HepG2 (cell line): ENCODE results near the gene MTMR1.

Source experiments
- CREB1 ChIP-seq, 2 experiments: fragments of 450-650 bp in 1 of 2; IDR thresholded peaks; 2 replicates each; pipeline ENCODE4 v1.6.1; 2016 to 2017; ENCODE audit warnings: control low read depth in 1 of 2, mild to moderate bottlenecking in 1 of 2, missing compliant biosample characterization in 1 of 2, missing genetic modification characterization in 1 of 2
- EZH2 ChIP-seq: conservative IDR thresholded peaks from 2 replicates; pipeline ENCODE4 v1.6.1; 2012; ENCODE audit warnings: mild to moderate bottlenecking, low read depth, low read length, moderate library complexity
- JUNB ChIP-seq: sonication (generic); formaldehyde crosslinking; IDR thresholded peaks from 2 replicates; pipeline ENCODE4 v1.8.0; 2022; ENCODE audit warnings: missing genetic modification reagents, mild to moderate bottlenecking, borderline replicate concordance
- MAZ ChIP-seq, 2 experiments: sonication (generic) in 1 of 2; formaldehyde crosslinking in 1 of 2; IDR thresholded peaks; 2 replicates each; pipeline versions ENCODE4 v1.5.0 to v1.6.1; 2012 to 2020; ENCODE audit warnings: low read depth in 2 of 2, mild to moderate bottlenecking in 2 of 2, borderline replicate concordance in 1 of 2, improper control_type of control experiment in 1 of 2, low read length in 1 of 2, missing genetic modification reagents in 1 of 2, moderate library complexity in 1 of 2
- SCMH1 ChIP-seq: sonication (generic); formaldehyde crosslinking; IDR thresholded peaks from 2 replicates; pipeline ENCODE4 v1.9.0; 2021; ENCODE audit warnings: missing genetic modification reagents, mild to moderate bottlenecking, borderline replicate concordance
- SIN3A ChIP-seq: IDR thresholded peaks from 2 replicates; pipeline ENCODE4 v1.6.1; 2011; ENCODE audit warnings: low read depth, mild to moderate bottlenecking, control low read depth, low read length, borderline replicate concordance
- SRF ChIP-seq: IDR thresholded peaks from 2 replicates; pipeline ENCODE4 v1.6.1; 2011; ENCODE audit warnings: mild to moderate bottlenecking, low read depth, low read length, moderate library complexity
- ZNF136 ChIP-seq: sonication (generic); formaldehyde crosslinking; IDR thresholded peaks from 2 replicates; pipeline ENCODE4 v1.8.1; 2022; ENCODE audit warnings: low read depth, mild to moderate bottlenecking, moderate library complexity, missing genetic modification reagents
- TF ChIP-seq, protein P1 (sequence below): sonication (generic); formaldehyde crosslinking; IDR thresholded peaks from 2 replicates; pipeline ENCODE4 v1.5.0; 2020; ENCODE audit warnings: mild to moderate bottlenecking, missing genetic modification reagents, moderate library complexity

DNA sequence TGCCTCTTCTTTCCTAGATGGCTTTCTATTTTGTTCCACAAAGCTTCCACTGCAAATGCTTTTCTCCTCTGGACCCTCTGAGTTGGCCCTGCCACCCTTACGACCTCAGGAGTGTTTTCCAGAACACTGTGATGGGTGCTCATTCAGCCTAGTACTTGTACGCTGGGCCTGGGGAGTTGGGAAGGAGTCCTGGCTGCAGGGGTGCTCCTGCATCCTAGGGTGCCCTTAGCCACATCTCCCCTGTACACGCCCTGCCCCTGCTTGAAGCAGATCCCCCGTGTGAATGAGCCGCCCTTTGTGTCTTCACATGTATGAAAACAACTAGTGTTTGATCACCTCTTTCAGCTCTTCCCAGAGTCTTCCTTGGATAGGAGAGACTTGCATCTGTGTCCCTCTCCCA lies 64.2 kb downstream of the MTMR1 start:
- TF ChIP-seq SRF = no peak
- no peak for TF ChIP-seq ZNF136 (CRISPR knock-in tag)
- TF ChIP-seq SIN3A = no peak
- no peak for TF ChIP-seq EZH2
- no peak for TF ChIP-seq CREB1 (IDR thresholded peaks at IDR 0.05)
- no peak for TF ChIP-seq CREB1 (CRISPR knock-in tag; IDR thresholded peaks at IDR 0.05)
- TF ChIP-seq MAZ (IDR thresholded peaks at IDR 0.05; ENCODE audit: borderline replicate concordance, low read depth, low read length) = no peak
- no peak for TF ChIP-seq MAZ (CRISPR knock-in tag; IDR thresholded peaks at IDR 0.05; ENCODE audit: low read depth)
- no peak for TF ChIP-seq JUNB (CRISPR knock-in tag)
- no peak for TF ChIP-seq SCMH1 (CRISPR knock-in tag)
- TF ChIP-seq, protein P1, sequence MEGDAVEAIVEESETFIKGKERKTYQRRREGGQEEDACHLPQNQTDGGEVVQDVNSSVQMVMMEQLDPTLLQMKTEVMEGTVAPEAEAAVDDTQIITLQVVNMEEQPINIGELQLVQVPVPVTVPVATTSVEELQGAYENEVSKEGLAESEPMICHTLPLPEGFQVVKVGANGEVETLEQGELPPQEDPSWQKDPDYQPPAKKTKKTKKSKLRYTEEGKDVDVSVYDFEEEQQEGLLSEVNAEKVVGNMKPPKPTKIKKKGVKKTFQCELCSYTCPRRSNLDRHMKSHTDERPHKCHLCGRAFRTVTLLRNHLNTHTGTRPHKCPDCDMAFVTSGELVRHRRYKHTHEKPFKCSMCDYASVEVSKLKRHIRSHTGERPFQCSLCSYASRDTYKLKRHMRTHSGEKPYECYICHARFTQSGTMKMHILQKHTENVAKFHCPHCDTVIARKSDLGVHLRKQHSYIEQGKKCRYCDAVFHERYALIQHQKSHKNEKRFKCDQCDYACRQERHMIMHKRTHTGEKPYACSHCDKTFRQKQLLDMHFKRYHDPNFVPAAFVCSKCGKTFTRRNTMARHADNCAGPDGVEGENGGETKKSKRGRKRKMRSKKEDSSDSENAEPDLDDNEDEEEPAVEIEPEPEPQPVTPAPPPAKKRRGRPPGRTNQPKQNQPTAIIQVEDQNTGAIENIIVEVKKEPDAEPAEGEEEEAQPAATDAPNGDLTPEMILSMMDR (CRISPR knock-in tag) = no peak
